G401 (cell line): ENCODE data around the gene ABCC1. TPM values are rescaled to one million over a fixed set of nuclear protein-coding genes. Genes with fewer than 3 reads are reported as not detected.
"Not testable (repeated sequence)": the region's sequence is repeated elsewhere in the genome, so short reads cannot be mapped to it uniquely, and the experiment has no call there.

Source experiments
- DNase-seq: peaks from one replicate; pipeline ENCODE4 v3.0.0-alpha.2; 2015; ENCODE audit warnings: low spot score
- in situ Hi-C: cut with HindIII; loops from 2 replicates; pipeline ENCODE4 v1.10.0; 2016; ENCODE audit warnings: low sequenced_read_pairs, mixed read lengths
- total RNA-seq: library from RNA; depleted of rRNA; stranded (reverse); fragments of >200 nt; shearing (Covaris generic); gene quantifications from 2 replicates; pipeline ENCODE4 v1.2.3, GENCODE V29; 2014

Gene ABCC1
- total RNA-seq, 1 experiment from 2014 or later, result 26.4 TPM

- in situ Hi-C loops, result no loop called here
- no peak for DNase-seq
These were observed 205.8 kb downstream of the ABCC1 start for GRCh38 chr16:16155234-16155633.

GRCh38 chr16:16157166-16157565, 207.8 kb downstream of the ABCC1 start:
- no peak for DNase-seq
- in situ Hi-C loops, result no loop called here

- no peak for DNase-seq
- in situ Hi-C loops, result no loop called here
These were observed 208.8 kb downstream of the ABCC1 start for GRCh38 chr16:16158082-16158658.

GRCh38 chr16:16158741-16159374, 209.4 kb downstream of the ABCC1 start:
- DNase-seq, result no peak
- in situ Hi-C loops, result no loop called here

GRCh38 chr16:16159662-16160061, 210.2 kb downstream of the ABCC1 start:
- DNase-seq, result no peak
- in situ Hi-C loops, result no loop called here

- no peak for DNase-seq
- in situ Hi-C loops, result no loop called here
These were observed 211.9 kb downstream of the ABCC1 start for GRCh38 chr16:16161319-16161718.

GRCh38 chr16:16161840-16162239, 212.4 kb downstream of the ABCC1 start:
- in situ Hi-C loops, DNase-seq: not testable (repeated sequence)

- in situ Hi-C loops, result no loop called here
These were observed 213.2 kb downstream of the ABCC1 start for GRCh38 chr16:16162591-16162990.

GRCh38 chr16:16163109-16163508, 213.7 kb downstream of the ABCC1 start:
- no peak for DNase-seq
- in situ Hi-C loops, result no loop called here

More at GRCh38 chr16:16162591-16162990, 213.2 kb downstream of the ABCC1 start:
- DNase-seq, result no peak

- in situ Hi-C loops, result no loop called here
- no peak for DNase-seq
These were observed 214.2 kb downstream of the ABCC1 start for GRCh38 chr16:16163571-16163970.

GRCh38 chr16:16164243-16164642, 214.8 kb downstream of the ABCC1 start:
- in situ Hi-C loops, result no loop called here
- no peak for DNase-seq

GRCh38 chr16:16166085-16166484, 216.7 kb downstream of the ABCC1 start:
- in situ Hi-C loops, result no loop called here
- DNase-seq, result no peak

- in situ Hi-C loops, result no loop called here
- DNase-seq, result no peak
These were observed 217.5 kb downstream of the ABCC1 start for GRCh38 chr16:16166949-16167348.

GRCh38 chr16:16167927-16168326, 218.5 kb downstream of the ABCC1 start:
- in situ Hi-C loops, result no loop called here
- DNase-seq, result no peak

- DNase-seq, result no peak
- in situ Hi-C loops, result no loop called here
These were observed 219.0 kb downstream of the ABCC1 start for GRCh38 chr16:16168431-16168830.

GRCh38 chr16:16169615-16170014, 220.2 kb downstream of the ABCC1 start:
- DNase-seq, result no peak
- in situ Hi-C loops, result no loop called here

GRCh38 chr16:16171332-16171919, 222.0 kb downstream of the ABCC1 start:
- no peak for DNase-seq
- in situ Hi-C loops, result no loop called here

- in situ Hi-C loops, result no loop called here
- DNase-seq, result no peak
These were observed 223.6 kb downstream of the ABCC1 start for GRCh38 chr16:16172991-16173390.

GRCh38 chr16:16175296-16175695, 225.9 kb downstream of the ABCC1 start:
- in situ Hi-C loops, result no loop called here
- no peak for DNase-seq

- DNase-seq, result no peak
- in situ Hi-C loops, result no loop called here
These were observed 226.9 kb downstream of the ABCC1 start for GRCh38 chr16:16176328-16176727.
